Stimulated activated CD4-positive, alpha-beta T cell treated with anti-CD3 and anti-CD28 coated beads, TNF-alpha, amount 100 ng/mL, for 4 hours (primary cell): Measurements from ENCODE around the gene GPC5.
"Not testable (repeated sequence)": the region's sequence is repeated elsewhere in the genome, so short reads cannot be mapped to it uniquely, and the experiment has no call there.

Experiments
- DNase-seq, 3 experiments: peaks; one replicate each; pipeline ENCODE4 v3.0.0-alpha.2; 2020; ENCODE audit warnings: low read depth in 3 of 3

GPC5 gene

DNA sequence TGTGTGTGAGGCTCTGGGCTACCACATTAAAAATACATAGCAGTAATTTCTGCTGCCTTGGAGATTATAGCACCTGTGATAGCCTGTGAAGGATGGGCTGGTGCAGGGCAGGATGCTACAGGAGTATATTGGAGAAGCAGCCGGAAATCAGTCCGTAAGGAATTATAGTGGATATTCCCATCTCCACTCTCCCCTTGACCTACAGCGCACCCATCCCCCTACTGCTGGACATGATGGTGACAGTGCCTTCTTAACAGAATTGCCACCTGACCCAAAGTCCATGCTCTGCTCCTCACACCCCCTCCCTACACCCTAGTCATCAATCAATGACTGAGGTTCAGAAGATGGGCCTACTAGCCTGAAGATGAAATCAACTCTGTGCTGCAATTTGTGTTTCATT is 376.0 kb downstream of the GPC5 start:
- no peak for DNase-seq

DNA sequence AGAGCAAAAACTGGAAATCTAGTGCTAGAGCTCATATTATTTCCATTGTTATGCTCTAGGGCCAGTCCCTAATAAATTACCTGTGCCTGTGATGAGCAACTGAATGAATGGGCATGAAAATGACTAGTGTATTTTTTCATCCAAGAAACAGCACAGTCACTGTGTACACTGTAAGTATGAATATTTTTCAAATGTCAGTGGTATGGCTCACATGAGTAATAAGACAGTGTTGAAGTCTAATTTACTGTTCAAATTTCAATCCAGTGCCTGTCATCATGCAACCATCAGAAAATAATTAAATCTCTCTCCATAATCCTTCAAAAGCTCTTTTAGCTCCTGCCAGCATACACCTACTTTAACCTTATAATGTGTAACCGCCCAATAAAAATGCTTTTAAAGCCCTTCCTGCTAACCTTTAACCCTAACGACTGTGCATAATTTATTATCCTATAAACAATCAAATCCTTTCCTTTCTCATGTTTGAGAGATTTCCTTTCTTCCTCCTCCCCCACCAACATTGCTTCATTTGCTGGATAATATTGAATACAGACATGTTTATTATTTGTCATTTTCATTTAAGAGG is 378.3 kb downstream of the GPC5 start:
- no peak for DNase-seq

DNA sequence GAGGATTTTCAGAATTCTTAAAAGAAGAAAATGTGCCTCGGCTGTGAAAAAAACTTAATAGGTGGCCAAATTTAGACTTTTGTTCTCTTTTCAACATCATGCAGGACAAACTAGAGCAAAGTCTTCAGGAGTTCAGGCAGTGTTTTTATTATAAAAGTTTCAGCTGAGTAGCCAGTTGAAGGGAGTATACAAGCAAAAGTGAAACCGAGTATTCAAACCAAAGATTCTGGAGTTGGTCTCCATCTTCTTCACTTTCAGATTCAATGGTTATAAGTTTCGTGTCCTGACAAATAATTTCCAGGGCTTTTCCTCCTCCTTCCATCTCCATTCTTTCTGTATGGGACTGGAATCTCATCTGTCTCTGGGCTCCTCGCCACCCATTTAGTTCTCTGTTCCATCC is 379.7 kb downstream of the GPC5 start:
- no peak for DNase-seq

DNA sequence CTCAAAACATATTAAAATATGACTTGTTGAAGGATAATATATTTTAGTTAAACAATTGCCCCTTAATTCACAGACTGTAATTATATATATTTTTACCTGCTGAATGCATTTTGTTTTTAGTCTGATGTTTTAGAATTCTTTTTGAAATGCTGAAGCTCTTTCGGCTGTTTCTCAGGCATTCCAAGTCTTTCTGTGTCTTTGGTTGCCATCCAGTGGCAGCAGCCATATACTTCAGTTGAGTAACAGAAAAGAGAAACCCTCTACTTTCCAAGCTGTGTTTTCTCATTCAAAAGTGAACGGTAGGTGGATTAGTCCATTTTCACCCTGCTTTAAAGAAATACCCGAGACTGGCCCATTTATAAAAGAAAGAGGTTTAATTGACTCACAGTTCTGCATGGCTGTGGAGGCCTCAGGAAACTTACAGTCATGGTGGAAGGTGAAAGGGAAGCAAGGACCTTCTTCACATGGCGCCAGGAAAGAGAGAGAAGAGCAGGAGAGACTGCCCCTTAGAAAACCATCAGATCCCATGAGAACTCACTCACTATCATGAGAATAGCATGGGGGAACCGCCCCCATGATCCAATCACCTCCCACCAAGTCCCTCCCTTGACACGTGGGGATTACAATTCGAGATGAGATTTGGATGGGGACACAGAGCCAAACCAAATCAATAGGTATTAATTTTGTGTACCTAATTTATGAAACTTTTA is 383.7 kb downstream of the GPC5 start:
- not testable (repeated sequence) for DNase-seq

DNA sequence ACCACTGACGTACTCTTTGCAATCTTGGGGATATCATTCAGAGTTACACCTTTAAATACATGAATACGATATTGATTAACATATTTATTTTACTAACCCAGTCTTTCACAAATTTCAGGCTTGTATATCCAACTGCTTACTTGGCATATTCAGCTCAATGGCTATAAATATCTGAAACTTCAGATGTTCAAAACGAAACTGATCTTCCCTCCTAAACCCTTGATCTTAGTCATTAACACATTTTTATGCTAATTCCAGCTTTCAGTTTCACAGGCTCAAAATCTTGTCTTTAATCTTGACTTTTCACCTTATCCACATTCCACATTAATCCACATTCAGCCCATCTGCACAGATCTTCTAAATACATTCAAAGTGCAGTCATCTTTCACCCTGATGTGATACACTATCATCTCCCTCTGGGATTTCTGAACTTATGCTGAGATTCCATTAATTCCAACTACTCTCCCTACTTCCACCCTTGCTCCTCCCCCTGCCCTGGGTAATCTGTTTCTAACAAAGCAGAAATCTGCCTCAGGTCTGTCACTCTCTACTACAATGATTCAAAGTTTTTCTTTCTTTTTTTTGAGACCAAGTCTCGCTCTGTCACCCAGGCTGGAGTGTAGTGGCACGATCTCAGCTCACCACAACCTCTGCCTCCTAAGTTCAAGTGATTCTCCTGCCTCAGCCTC is 387.2 kb downstream of the GPC5 start:
- no peak for DNase-seq

DNA sequence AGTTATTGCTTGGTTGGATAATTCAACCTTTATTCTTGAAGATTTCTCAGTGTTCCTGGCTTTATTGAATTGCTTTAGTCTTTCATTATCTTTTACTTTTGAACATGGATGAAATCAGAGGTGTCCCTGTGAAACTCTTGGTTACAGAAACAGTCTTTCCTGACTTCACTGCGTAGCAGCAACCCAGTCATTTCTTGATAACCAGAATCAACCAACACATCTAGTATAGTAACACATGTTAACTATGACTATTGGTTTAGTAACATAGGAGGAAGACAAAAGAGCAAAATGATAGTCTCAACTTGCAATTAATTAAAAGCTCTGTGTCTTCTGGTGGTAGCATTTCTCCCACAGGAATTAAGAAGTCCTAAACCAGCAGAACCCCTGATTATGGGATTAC is 393.6 kb downstream of the GPC5 start:
- DNase-seq = no peak

DNA sequence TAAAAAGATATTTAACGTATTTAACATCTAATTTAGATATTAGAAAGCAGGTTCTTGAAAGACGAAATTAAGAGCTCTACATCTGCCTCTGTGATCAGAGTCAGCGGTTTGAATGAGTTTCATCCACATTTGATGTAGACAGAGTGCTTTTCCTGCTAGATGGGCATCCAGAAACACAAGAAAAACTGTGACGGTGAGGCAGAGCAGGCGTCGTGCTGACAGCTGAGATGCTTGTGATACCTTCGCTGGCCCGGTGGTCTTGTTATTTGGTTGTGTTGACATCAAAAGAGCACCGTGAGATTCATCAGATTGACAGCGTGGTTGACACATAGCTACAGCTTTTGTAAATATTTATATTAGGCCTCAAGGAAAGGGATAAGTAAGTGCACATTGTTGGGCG is 399.1 kb downstream of the GPC5 start:
- DNase-seq = no peak

DNA sequence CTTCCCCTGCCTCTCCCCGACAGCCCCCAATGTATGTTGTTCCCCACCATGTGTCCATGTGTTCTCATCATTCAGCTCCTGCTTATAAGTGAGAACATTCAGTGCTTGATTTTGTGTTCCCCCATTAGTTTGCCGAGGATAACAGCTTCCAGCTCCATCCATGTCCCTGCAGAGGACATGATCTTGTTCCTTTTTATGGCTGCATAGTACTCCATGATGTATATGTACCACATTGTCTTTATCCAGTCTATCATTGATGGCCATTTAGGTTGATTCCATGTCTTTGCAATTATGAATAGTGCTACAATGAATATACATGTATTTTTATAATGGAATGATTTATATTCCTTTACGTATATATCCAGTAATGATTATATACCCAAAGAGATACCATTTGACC is 399.9 kb downstream of the GPC5 start:
- not testable (repeated sequence) for DNase-seq

DNA sequence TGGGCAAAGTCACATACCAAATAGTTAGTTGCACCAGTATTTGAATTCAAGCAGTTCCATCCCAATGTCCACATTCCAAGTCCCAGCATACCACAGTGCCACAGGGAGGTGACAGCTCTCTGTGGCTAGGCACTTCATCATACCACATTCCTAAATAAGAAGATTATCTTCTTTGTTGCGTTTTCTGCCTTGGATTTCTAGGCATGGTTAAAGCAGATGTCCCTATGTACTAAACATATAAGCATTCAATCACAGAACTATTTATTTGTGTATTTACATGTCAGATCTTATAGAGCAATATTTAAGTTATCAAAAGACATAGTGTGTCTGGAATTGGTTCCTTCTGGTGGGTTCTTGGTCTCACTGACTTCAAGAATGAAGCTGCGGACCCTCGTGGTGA is 403.4 kb downstream of the GPC5 start:
- DNase-seq = not testable (repeated sequence)

DNA sequence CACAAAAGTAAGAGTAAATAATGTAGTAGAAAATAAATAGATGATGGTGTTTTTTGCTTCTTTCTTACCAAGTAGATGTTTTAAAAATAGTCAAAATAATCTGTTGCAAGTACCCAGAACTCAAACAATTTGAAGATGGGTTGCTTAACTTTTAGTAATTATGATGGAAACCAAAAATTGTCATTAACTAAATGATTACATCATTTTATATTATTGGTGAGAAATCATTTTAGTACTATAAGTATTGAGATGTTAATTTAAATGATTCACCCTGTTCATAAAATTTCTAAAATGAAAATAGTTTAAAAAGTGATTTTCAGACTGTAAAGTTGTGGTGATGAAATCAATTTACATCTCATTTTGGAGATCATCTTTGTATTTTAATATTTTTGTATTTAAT is 404.5 kb downstream of the GPC5 start:
- DNase-seq = no peak

DNA sequence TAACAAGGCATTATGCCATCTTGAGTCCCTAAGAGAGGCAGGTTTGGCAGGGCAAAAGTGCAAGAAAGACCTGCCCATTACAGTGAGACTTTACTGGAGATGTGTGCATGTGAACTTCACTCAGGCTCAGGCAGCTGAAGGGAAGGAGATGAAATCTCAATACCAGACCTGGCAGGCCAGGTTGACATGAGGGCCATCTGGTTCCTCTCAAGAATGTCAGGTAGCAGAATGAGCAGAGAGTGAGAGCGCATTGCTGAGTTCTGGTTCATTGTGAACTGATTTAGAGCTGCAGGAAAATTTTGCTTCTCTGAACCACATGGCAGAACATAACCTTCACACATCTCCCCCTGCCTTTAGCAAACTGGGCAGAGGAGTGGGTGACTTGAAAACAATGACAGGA is 406.3 kb downstream of the GPC5 start:
- no peak for DNase-seq

DNA sequence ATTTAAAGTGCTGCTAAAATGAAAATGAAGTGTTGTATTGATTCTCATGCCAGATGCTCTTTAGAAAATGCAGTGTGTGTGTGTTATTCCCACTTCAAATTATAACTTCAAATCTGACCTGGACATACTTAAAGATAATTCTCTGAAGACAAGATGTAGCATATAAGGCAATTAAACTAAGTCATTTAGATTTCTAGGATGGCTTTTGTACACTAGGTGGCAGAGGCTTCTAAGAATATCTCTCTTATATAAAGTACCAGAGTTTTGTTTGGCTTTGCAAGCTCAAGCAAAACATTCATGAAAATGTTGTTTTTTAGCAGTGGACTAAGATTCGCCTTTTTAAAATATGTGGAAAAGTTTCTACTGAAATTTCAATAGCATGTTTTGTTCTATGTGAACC is 407.2 kb downstream of the GPC5 start:
- no peak for DNase-seq

DNA sequence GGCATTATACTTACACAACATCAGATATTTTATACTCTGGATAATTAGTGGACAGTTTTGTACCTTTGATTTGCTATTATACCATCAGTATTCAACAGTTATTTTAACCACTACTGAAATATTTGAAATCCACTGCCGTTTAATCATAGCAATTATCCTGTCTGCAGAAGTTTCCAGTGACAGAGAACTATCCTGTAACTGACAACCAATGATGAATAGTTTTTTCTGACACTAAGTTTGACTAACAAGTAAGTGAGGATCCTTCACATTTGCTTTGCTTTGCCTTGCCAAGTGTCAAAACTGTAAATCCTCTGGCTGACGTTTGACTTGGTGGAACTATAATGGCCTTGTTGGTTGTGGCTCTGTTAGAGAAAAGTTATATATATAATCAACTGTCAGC is 410.7 kb downstream of the GPC5 start:
- no peak for DNase-seq

DNA sequence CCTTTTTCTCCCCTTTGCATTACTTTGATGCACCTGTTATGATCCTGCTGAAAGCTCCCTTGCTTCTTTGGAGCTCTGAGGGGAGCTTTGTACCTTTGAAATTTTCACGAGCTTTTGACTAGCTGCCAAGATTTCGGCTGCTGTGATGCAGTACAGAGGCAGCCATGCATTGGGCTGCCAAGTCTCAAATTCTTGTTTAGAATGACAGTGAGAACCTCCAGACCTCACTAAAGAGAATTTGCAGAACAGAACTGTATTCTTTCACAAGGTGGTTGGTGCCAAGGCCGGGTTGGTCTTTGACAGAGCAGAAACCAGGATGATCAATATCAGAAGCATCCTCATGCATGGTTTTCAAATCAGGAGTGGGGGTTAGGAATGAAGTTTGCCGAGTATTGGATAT is 414.8 kb downstream of the GPC5 start:
- no peak for DNase-seq

DNA sequence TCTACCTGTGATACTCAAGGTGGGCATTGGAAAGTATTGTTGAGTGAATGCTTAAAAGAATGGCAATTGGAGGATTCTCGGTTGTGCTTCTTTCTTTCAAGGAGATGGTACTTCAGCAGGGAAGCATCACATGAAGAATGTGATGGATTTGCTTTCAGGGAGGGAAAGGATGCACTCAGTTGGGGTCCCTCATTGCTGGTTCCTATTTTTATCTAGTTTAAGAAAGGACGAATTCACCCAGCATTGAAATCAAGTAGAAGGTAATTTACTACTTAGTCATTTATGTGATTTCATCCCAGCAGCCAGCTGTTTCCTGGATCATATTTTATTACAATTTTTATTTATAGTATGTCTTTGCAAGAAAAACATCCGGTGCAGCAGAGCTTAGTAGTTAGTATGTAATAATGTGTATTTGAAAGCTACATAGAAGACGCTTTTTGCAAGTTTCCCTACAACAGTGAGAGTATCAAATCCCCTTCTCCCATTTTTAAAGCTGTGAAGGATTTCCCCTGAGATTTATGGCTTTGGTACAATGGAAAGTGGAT is 417.9 kb downstream of the GPC5 start:
- no peak for DNase-seq

DNA sequence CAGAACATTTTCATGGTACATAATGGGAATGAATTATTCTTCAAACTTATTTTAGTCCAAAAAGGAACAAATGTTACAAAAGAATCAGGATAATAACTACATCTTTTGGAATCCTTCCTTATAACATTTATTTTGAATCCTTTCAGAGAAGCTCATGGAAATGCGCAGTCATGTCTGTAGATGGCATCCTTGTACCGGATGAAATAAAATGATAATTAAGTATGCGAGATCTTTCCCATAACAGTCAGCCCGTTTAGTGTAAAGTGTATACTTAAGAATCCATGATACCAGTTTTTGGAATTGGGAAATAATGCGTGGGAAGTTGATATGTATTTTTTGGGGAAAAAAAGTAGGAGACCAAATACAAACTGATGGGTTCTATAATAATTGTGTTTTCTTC is 418.8 kb downstream of the GPC5 start:
- no peak for DNase-seq

DNA sequence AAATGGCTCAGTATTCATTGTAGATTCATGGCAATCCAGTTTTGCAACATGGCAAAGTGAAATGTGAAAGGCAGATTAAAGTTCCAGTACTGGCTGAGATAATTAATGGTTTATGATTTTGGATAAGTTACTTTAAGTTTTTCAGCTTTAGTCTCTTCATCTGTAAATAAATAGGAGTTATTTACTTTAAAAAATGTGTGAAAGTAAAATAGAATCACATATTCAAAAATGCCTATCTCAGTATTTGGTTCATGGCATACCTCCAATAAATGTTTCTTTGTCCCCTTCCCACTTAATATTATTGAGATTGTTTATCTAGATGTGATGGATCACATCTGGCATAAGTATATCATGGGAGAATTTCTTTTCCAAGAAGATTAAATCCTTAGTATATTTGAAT is 426.0 kb downstream of the GPC5 start:
- DNase-seq = no peak

DNA sequence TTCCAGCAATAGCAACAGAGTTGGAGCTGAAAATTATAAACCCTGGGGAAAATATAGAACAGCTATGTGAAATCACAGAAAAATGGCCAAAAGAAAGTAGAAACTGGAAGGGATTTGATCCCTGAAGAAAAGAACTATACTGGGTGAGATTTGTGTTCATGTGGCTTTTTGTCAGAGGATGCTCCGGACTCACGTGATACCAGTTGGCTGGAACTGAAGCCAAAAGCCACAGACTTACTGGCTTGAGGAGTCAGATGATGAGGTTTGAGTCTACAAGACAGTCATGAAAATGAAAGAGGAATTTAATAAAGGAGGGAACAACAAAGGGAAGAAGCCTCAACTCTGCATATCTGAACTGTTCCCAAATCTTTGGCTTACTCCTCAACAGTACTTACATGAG is 427.1 kb downstream of the GPC5 start:
- no peak for DNase-seq

DNA sequence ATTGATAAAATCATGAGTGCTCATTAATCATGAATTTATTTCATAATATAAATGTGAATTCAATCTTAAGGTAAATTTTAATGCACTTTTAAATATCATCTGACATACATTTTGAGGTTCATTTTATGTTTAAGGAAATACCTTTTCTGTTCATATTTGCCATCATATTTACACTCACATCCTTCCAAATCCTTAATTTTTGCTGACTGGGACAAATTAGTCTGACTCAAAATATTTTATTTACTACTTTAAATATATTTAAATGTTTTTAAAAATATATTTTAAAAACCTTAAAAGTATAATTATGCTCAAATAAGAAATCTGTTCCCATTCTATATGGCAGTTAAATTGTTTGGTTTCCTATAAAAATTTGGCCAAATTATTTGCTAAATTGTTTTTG is 438.1 kb downstream of the GPC5 start:
- no peak for DNase-seq

DNA sequence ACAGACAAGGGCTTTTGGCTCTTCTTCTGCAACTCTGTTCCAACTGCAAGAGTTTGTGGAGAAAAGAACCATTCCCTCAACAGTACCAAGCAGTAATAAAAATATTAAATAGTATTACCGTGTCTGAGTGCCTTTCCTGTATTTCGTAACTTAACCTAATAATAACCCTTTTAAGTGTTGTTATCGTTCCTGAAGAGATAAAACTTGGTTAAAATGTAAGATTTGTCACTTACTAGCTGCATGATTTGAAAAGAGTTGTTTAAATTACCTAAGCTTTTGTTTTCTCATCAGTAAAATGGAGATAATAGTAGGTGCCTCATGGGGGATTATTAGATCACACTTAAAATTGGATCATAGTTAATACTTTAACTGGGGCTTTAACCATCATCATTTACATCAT is 447.2 kb downstream of the GPC5 start:
- DNase-seq = no peak

DNA sequence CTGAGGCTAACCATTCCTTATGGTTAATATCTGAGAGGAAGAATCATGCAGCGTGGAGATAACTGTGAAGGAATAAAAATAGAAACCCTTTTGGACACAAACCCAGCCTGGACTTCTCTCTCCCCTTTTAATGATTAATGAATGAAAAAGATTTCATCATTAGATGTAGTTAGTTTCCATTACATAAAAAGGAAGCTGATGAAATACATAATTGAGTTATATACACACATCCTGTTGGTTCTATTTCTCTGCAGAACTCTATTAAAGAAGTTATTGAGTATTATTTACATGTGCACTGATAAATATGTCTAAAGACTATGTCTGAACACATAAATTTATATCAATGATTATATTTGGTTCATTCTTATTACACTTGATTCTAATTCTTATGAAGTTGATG is 465.3 kb downstream of the GPC5 start:
- DNase-seq = no peak

DNA sequence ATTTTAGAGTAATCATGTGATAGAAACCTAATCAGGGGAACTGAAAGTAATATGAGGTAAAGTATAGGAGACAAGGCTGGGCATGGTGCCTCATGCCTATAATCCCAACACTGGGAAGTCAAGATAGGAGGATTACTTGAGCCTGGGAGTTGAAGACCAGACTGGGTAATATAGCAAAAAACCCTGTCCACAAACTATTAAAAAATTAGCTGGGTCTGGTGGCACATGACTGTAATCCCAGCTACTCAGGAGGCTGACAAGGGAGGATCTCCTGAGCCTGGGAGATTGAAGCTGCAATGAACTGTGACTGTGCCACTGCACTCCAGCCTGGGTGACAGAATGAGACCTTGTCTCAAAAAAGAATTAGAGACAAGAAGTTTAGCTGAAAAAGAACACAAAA is 469.9 kb downstream of the GPC5 start:
- DNase-seq = no peak

DNA sequence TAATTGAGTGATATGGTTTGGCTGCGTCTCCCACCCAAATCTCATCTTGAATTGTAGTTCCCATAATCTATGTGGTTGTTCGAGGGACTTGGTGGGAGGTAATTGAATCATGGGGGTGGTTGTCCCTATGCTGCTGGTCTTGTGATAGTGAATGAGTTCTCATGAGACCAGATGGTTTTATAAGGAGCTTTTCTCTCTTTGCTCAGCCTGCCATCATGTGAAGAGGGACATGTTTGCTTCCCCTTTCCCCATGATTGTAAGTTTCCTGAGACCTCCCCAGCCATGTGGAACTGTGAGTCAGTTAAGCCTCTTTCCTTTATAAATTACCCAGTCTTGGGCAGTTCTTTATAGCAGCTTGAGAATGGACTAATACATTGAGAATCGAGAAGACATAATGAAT is 480.1 kb downstream of the GPC5 start:
- DNase-seq = no peak
